Measurements from ENCODE around the gene INSRR.

The INSRR gene

DNA sequence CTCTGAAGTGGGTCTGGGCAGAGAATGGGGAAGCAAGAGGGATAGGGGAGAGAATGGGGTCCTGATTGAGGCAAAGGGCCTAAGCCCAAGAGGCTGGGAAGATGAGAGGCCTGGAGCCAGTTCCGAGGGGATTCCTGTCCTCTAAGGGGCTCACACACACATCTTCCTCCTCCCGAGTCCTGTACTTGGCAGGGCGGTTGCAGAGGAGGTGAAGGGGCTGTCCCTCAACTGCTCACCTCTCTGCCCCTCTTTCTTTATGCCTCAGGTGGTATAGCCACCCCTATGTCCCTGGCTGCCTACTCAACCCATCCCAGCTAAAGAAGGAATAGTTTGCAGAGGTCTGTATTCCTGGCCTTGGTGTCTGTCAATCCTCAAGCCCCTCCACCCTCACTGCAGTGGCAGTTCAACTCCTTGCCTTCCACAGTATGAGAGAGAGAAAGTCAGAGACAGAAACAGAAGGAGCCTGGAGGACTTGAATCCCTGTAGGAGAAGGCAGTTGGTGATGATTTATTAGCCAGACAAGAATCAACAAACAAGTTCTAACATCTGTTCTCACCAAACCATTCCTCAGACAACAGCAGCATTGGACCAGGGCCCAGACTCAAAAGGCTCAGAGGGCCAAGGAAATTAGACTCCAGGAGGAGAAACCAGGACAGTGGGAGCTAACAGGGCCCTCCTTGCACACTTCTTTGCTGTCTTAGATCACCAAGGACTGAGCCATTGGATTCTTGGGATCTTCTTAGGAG is 53.0 kb downstream of the INSRR start:
- no peaks in the 10 kb centered on the region for H3K9me3 ChIP-seq (ENCODE audit: insufficient read depth, low read depth, low read length)
- H4K91ac ChIP-seq (ENCODE audit: low read depth, low read length) = no peak overlapping the region
- WGBS (ENCODE audit: extremely low coverage, insufficient coverage, insufficient read length) = no CpG with 5 or more reads among the region's 3 CpGs
- H2AK5ac ChIP-seq (ENCODE audit: low read length) = no peak overlapping the region
- no peak for DNase-seq
- no peak overlapping the region for H2BK120ac ChIP-seq (ENCODE audit: insufficient read depth, low read length, poor library complexity)
- H3K9ac ChIP-seq (ENCODE audit: low read length) = no peak overlapping the region
- no peaks in the 10 kb centered on the region for H3K4me1 ChIP-seq (ENCODE audit: control insufficient read depth in 1 of 2, insufficient read depth in 2 of 2, low read length in 2 of 2)
- H3K4me2 ChIP-seq (ENCODE audit: low read length) = no peak overlapping the region
- no peaks in the 10 kb centered on the region for H3K79me2 ChIP-seq (ENCODE audit: control insufficient read depth, insufficient read depth, low read length, poor library complexity)
- no peak overlapping the region for H4K12ac ChIP-seq (ENCODE audit: low read depth, low read length)
- H3K14ac ChIP-seq (ENCODE audit: low read length) = no peak overlapping the region
- no peak overlapping the region for H2BK5ac ChIP-seq (ENCODE audit: low read depth, low read length, poor library complexity)
- no peak overlapping the region for H3K4ac ChIP-seq (ENCODE audit: low read depth, low read length)
- no peak overlapping the region for H2BK12ac ChIP-seq (ENCODE audit: low read length)
- H4K8ac ChIP-seq (ENCODE audit: low read depth, low read length) = no peak overlapping the region
- H2AFZ ChIP-seq (ENCODE audit: insufficient read depth, low read length, poor library complexity) = no peak overlapping the region
- H3K27ac ChIP-seq (ENCODE audit: low read depth, low read length) = no peak overlapping the region
- no peak overlapping the region for H3K4me3 ChIP-seq (ENCODE audit: low read depth, low read length)
- H3K18ac ChIP-seq (ENCODE audit: low read length) = no peak overlapping the region
- H3K27me3 ChIP-seq (ENCODE audit: insufficient read depth, low read length) = no peaks in the 10 kb centered on the region
- H3K36me3 ChIP-seq (ENCODE audit: control insufficient read depth in 1 of 2, insufficient read depth in 2 of 2, low read length in 2 of 2) = peaks cover 8 to 13% of the 10 kb centered on the region in 2 experiments
- H3K23ac ChIP-seq (ENCODE audit: low read length) = no peak overlapping the region
- no peaks in the 10 kb centered on the region for H3K79me1 ChIP-seq (ENCODE audit: low read length)

DNA sequence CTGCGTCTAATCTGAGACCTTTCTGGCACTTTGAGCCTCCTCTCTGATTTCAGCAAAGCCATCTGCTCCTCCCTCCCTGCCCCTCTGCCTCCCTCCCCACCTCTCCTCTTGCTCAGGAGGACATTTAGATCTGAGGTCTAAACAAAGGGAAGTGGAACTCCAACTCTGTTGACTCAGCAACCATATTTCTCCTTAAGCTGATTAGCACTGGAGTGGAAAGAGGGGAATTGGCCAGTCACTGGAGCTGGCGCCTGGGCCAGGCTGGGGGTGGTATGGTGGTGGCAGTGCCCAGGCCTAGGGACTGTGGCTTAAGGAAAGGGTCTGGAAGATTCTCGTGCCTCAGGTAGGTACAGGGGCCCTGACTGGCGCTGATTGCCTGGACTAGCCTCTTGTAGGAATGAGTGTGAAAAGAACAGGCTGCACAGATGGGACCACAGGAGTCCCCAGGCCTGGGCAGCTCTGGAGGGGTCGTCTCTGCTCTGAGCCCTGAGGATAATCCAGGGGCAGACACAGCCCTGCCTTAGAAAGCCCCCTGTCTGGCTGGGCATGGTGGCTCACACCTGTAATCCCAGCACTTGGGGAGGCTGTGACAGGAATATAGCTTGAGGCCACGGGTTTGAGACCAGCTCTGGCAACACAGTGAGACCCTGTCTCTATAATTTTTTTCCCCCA is 54.2 kb downstream of the INSRR start:
- Histone ChIP-seq H3K4me3 (ENCODE audit: low read depth, low read length) (no peak overlapping the region), H4K91ac (ENCODE audit: low read depth, low read length) (no peak overlapping the region), H2BK12ac (ENCODE audit: low read length) (no peak overlapping the region), H3K79me1 (ENCODE audit: low read length) (no peaks in the 10 kb centered on the region), H2AK5ac (ENCODE audit: low read length) (no peak overlapping the region), H3K27ac (ENCODE audit: low read depth, low read length) (no peak overlapping the region), H3K9ac (ENCODE audit: low read length) (no peak overlapping the region), H2BK120ac (ENCODE audit: insufficient read depth, low read length, poor library complexity) (no peak overlapping the region), H3K36me3 (ENCODE audit: control insufficient read depth in 1 of 2, insufficient read depth in 2 of 2, low read length in 2 of 2) (peaks cover 12 to 22% of the 10 kb centered on the region in 2 experiments), H4K8ac (ENCODE audit: low read depth, low read length) (no peak overlapping the region), H4K12ac (ENCODE audit: low read depth, low read length) (no peak overlapping the region), H3K18ac (ENCODE audit: low read length) (no peak overlapping the region), H3K27me3 (ENCODE audit: insufficient read depth, low read length) (no peaks in the 10 kb centered on the region), H2AFZ (ENCODE audit: insufficient read depth, low read length, poor library complexity) (no peak overlapping the region), H3K23ac (ENCODE audit: low read length) (no peak overlapping the region), H3K79me2 (ENCODE audit: control insufficient read depth, insufficient read depth, low read length, poor library complexity) (no peaks in the 10 kb centered on the region), H3K14ac (ENCODE audit: low read length) (no peak overlapping the region), H3K4me2 (ENCODE audit: low read length) (no peak overlapping the region), H2BK5ac (ENCODE audit: low read depth, low read length, poor library complexity) (no peak overlapping the region), H3K4ac (ENCODE audit: low read depth, low read length) (no peak overlapping the region), H3K4me1 (ENCODE audit: control insufficient read depth in 1 of 2, insufficient read depth in 2 of 2, low read length in 2 of 2) (no peaks in the 10 kb centered on the region), H3K9me3 (ENCODE audit: insufficient read depth, low read depth, low read length) (no peaks in the 10 kb centered on the region)
- WGBS (ENCODE audit: extremely low coverage, insufficient coverage, insufficient read length) = no CpG with 5 or more reads among the region's 6 CpGs
- no peak for DNase-seq

- no peak overlapping the region for H3K23ac ChIP-seq (ENCODE audit: low read length)
- H3K36me3 ChIP-seq (ENCODE audit: control insufficient read depth in 1 of 2, insufficient read depth in 2 of 2, low read length in 2 of 2) = peaks cover 12 to 22% of the 10 kb centered on the region in 2 experiments
- no CpG with 5 or more reads among the region's 3 CpGs for WGBS (ENCODE audit: extremely low coverage, insufficient coverage, insufficient read length)
- no peak overlapping the region for H3K4ac ChIP-seq (ENCODE audit: low read depth, low read length)
- H2BK12ac ChIP-seq (ENCODE audit: low read length) = no peak overlapping the region
- no peak overlapping the region for H4K8ac ChIP-seq (ENCODE audit: low read depth, low read length)
- no peak overlapping the region for H2BK120ac ChIP-seq (ENCODE audit: insufficient read depth, low read length, poor library complexity)
- no peak overlapping the region for H2AFZ ChIP-seq (ENCODE audit: insufficient read depth, low read length, poor library complexity)
- H3K18ac ChIP-seq (ENCODE audit: low read length) = no peak overlapping the region
- H4K12ac ChIP-seq (ENCODE audit: low read depth, low read length) = no peak overlapping the region
- no peak overlapping the region for H3K9ac ChIP-seq (ENCODE audit: low read length)
- H3K4me1 ChIP-seq (ENCODE audit: control insufficient read depth in 1 of 2, insufficient read depth in 2 of 2, low read length in 2 of 2) = no peaks in the 10 kb centered on the region
- no peak overlapping the region for H2AK5ac ChIP-seq (ENCODE audit: low read length)
- H4K91ac ChIP-seq (ENCODE audit: low read depth, low read length) = no peak overlapping the region
- no peak for DNase-seq
- H3K4me2 ChIP-seq (ENCODE audit: low read length) = no peak overlapping the region
- H3K79me1 ChIP-seq (ENCODE audit: low read length) = no peaks in the 10 kb centered on the region
- H2BK5ac ChIP-seq (ENCODE audit: low read depth, low read length, poor library complexity) = no peak overlapping the region
- H3K4me3 ChIP-seq (ENCODE audit: low read depth, low read length) = no peak overlapping the region
- no peak overlapping the region for H3K14ac ChIP-seq (ENCODE audit: low read length)
- no peak overlapping the region for H3K27ac ChIP-seq (ENCODE audit: low read depth, low read length)
- H3K27me3 ChIP-seq (ENCODE audit: insufficient read depth, low read length) = no peaks in the 10 kb centered on the region
- H3K9me3 ChIP-seq (ENCODE audit: insufficient read depth, low read depth, low read length) = no peaks in the 10 kb centered on the region
- no peaks in the 10 kb centered on the region for H3K79me2 ChIP-seq (ENCODE audit: control insufficient read depth, insufficient read depth, low read length, poor library complexity)
These were observed 54.9 kb downstream of the INSRR start for GRCh38 chr1:156804026-156804425.

GRCh38 chr1:156803086-156803851 is 55.6 kb downstream of the INSRR start:
- Histone ChIP-seq H4K8ac (ENCODE audit: low read depth, low read length) (no peak overlapping the region), H2BK120ac (ENCODE audit: insufficient read depth, low read length, poor library complexity) (no peak overlapping the region), H4K12ac (ENCODE audit: low read depth, low read length) (no peak overlapping the region), H3K9me3 (ENCODE audit: insufficient read depth, low read depth, low read length) (no peaks in the 10 kb centered on the region), H3K4me3 (ENCODE audit: low read depth, low read length) (no peak overlapping the region), H3K27ac (ENCODE audit: low read depth, low read length) (no peak overlapping the region), H3K36me3 (ENCODE audit: control insufficient read depth in 1 of 2, insufficient read depth in 2 of 2, low read length in 2 of 2) (peaks cover 12 to 26% of the 10 kb centered on the region in 2 experiments), H2BK12ac (ENCODE audit: low read length) (no peak overlapping the region), H3K18ac (ENCODE audit: low read length) (no peak overlapping the region), H3K27me3 (ENCODE audit: insufficient read depth, low read length) (no peaks in the 10 kb centered on the region), H3K23ac (ENCODE audit: low read length) (no peak overlapping the region), H2AK5ac (ENCODE audit: low read length) (no peak overlapping the region), H2BK5ac (ENCODE audit: low read depth, low read length, poor library complexity) (no peak overlapping the region), H3K79me2 (ENCODE audit: control insufficient read depth, insufficient read depth, low read length, poor library complexity) (no peaks in the 10 kb centered on the region), H3K14ac (ENCODE audit: low read length) (no peak overlapping the region), H3K79me1 (ENCODE audit: low read length) (no peaks in the 10 kb centered on the region), H2AFZ (ENCODE audit: insufficient read depth, low read length, poor library complexity) (no peak overlapping the region), H3K4me2 (ENCODE audit: low read length) (no peak overlapping the region), H3K4ac (ENCODE audit: low read depth, low read length) (no peak overlapping the region), H3K4me1 (ENCODE audit: control insufficient read depth in 1 of 2, insufficient read depth in 2 of 2, low read length in 2 of 2) (no peaks in the 10 kb centered on the region), H4K91ac (ENCODE audit: low read depth, low read length) (no peak overlapping the region), H3K9ac (ENCODE audit: low read length) (no peak overlapping the region)
- no CpG with 5 or more reads among the region's 13 CpGs for WGBS (ENCODE audit: extremely low coverage, insufficient coverage, insufficient read length)
- no peak for DNase-seq

Measured in trophoblast cell (in vitro differentiated cells and primary cell).